Measurements from ENCODE around the gene RBBP8.

DNA sequence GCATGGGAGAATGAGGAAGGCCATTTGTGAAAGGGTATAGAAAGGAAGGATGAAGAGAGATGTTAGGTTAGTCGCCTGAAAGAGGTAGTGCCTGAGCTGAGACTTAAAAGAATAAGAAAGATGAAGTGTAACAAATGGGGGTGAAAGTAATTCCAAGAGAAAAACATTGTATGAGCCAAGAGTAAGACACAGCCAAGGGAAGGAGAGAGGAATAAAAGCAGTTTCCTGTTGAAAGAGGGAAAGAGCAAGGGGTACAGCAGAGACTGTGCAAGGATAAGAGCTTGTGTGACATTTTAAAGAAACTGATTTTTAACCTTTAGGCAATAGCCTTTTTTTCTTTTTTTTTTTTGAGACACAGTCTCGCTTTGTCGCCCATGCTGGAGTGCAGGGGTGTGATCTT lies 4.8 kb upstream of the RBBP8 start:
- TF ChIP-seq JUN (IDR thresholded peaks at IDR 0.05; ENCODE audit: borderline replicate concordance, insufficient read depth, insufficient read length, low read depth) = no peak
- TF ChIP-seq CTCF (IDR thresholded peaks at IDR 0.05; ENCODE audit: extremely low read depth in 1 of 2, insufficient read depth in 1 of 2, low read depth in 1 of 2, low read length in 2 of 2) = no peak
- no peak for TF ChIP-seq POLR2AphosphoS5 (IDR thresholded peaks at IDR 0.05; ENCODE audit: insufficient read depth, low read depth, low read length)
- no peak for TF ChIP-seq POLR2A (IDR thresholded peaks at IDR 0.05; ENCODE audit: low read depth, low read length)
